Tibial nerve (tissue), 4 donors: ENCODE data around the gene ACOD1. TPM values are rescaled to one million over a fixed set of nuclear protein-coding genes. Genes with fewer than 3 reads are reported as not detected.

ENCODE experiments used
- DNase-seq, 2 donors: peaks; one replicate each; pipeline ENCODE4 v3.0.0-alpha.2; 2019; ENCODE audit warnings: low spot score in 2 of 2
- H3K27ac ChIP-seq, 4 donors: fragments of 200-600 bp; sonication (generic) in 3 of 4; one replicate each; pipeline ENCODE4 v1.5.1; 2017 to 2019; ENCODE audit warnings: mild to moderate bottlenecking in 1 of 4
- H3K27me3 ChIP-seq, 2 donors: fragments of 200-600 bp; sonication (generic) in 1 of 2; one replicate each; pipeline versions ENCODE4 v1.5.1 to v1.6.0; 2017 to 2019
- H3K36me3 ChIP-seq, 3 donors: fragments of 200-600 bp; sonication (generic); one replicate each; pipeline ENCODE4 v1.5.1; 2018 to 2019
- H3K4me1 ChIP-seq, 4 donors: fragments of 200-600 bp; sonication (generic) in 3 of 4; one replicate each; pipeline ENCODE4 v1.5.1; 2017 to 2019
- H3K4me3 ChIP-seq, 4 donors: fragments of 200-600 bp; sonication (generic) in 3 of 4; one replicate each; pipeline ENCODE4 v1.5.1; 2017 to 2019; ENCODE audit warnings: mild to moderate bottlenecking in 1 of 4, moderate library complexity in 1 of 4
- H3K9me3 ChIP-seq, 4 donors: fragments of 200-600 bp; sonication (generic) in 3 of 4; one replicate each; pipeline ENCODE4 v1.5.1; 2017 to 2019
- CTCF ChIP-seq, 5 experiments: fragments of 200-600 bp in 3 of 5; fragments of 450-650 bp in 2 of 5; sonication (generic) in 3 of 5; IDR thresholded peaks; one replicate each; pipeline ENCODE4 v1.5.1; 2016 to 2019; ENCODE audit warnings: antibody characterized with exemption in 5 of 5, mild to moderate bottlenecking in 3 of 5, moderate library complexity in 2 of 5
- EP300 ChIP-seq, 2 donors: sonication (generic); formaldehyde crosslinking; IDR thresholded peaks; one replicate each; pipeline ENCODE4 v1.6.1; 2017; ENCODE audit warnings: antibody characterized with exemption in 2 of 2, mild to moderate bottlenecking in 1 of 2
- POLR2A ChIP-seq, 2 donors: fragments of 450-650 bp; IDR thresholded peaks; one replicate each; pipeline ENCODE4 v1.6.1; 2017; ENCODE audit warnings: antibody characterized with exemption in 2 of 2, mild to moderate bottlenecking in 2 of 2, moderate library complexity in 2 of 2
- WGBS, 2 donors: methylation state at CpG; one replicate each; pipeline ENCODE4 v1.1.5; 2018; 5-methylcytosine and 5-hydroxymethylcytosine counted together
- total RNA-seq, 4 donors: library from RNA; depleted of rRNA; stranded (reverse); fragments of >200 nt; gene quantifications; one replicate each; pipeline ENCODE4 v1.1.0, GENCODE V29; 2016

The ACOD1 gene
- total RNA-seq, 4 donors from 2014 or later, result not detected

- H3K27ac ChIP-seq, result no peak overlapping the region
- no peaks in the 10 kb centered on the region for H3K36me3 ChIP-seq
- H3K27me3 ChIP-seq, result no peaks in the 10 kb centered on the region
- no peak overlapping the region for H3K4me3 ChIP-seq
- peaks cover 0 to 14% (median 4%) of the 10 kb centered on the region in 4 donors for H3K9me3 ChIP-seq
- 94% methylated on average over 1 of the region's 1 CpG for WGBS, 2 donors
- DNase-seq, result no peak
- TF ChIP-seq POLR2A (IDR thresholded peaks at IDR 0.05) (no peak), EP300 (IDR thresholded peaks at IDR 0.05) (no peak), CTCF (IDR thresholded peaks at IDR 0.05) (no peak)
- H3K4me1 ChIP-seq, result no peaks in the 10 kb centered on the region
These were observed 13.6 kb upstream of the ACOD1 start for GRCh38 chr13:76934671-76935070.

- Histone ChIP-seq H3K27ac (no peak overlapping the region), H3K4me1 (no peaks in the 10 kb centered on the region), H3K36me3 (no peaks in the 10 kb centered on the region), H3K4me3 (no peak overlapping the region), H3K9me3 (peaks cover 0 to 5% (median 0%) of the 10 kb centered on the region in 4 donors), H3K27me3 (no peaks in the 10 kb centered on the region)
- 83 to 91% methylated on average over 2 of the region's 2 CpGs for WGBS, 2 donors
- TF ChIP-seq CTCF (IDR thresholded peaks at IDR 0.05) (no peak), POLR2A (IDR thresholded peaks at IDR 0.05) (no peak), EP300 (IDR thresholded peaks at IDR 0.05) (no peak)
- DNase-seq, result no peak
These were observed 11.5 kb upstream of the ACOD1 start for GRCh38 chr13:76936763-76937162.

GRCh38 chr13:76937281-76937820 lies 11.0 kb upstream of the ACOD1 start:
- Histone ChIP-seq H3K9me3 (peaks cover 0 to 5% (median 0%) of the 10 kb centered on the region in 4 donors), H3K27ac (no peak overlapping the region), H3K4me3 (no peak overlapping the region), H3K36me3 (no peaks in the 10 kb centered on the region), H3K4me1 (no peaks in the 10 kb centered on the region), H3K27me3 (no peaks in the 10 kb centered on the region)
- DNase-seq, result no peak
- TF ChIP-seq POLR2A (IDR thresholded peaks at IDR 0.05), result no peak
- no peak for TF ChIP-seq CTCF (IDR thresholded peaks at IDR 0.05)
- TF ChIP-seq EP300 (IDR thresholded peaks at IDR 0.05), result no peak
- 48 to 67% methylated on average over 2 of the region's 2 CpGs for WGBS, 2 donors

- H3K27me3 ChIP-seq, result no peaks in the 10 kb centered on the region
- DNase-seq, result no peak
- H3K9me3 ChIP-seq, result peaks cover 0 to 5% (median 0%) of the 10 kb centered on the region in 4 donors
- no peak overlapping the region for H3K4me3 ChIP-seq
- TF ChIP-seq POLR2A (IDR thresholded peaks at IDR 0.05) (no peak), EP300 (IDR thresholded peaks at IDR 0.05) (no peak)
- no peaks in the 10 kb centered on the region for H3K4me1 ChIP-seq
- H3K27ac ChIP-seq, result no peak overlapping the region
- H3K36me3 ChIP-seq, result no peaks in the 10 kb centered on the region
- WGBS, 2 donors, result 61 to 68% methylated on average over 3 of the region's 3 CpGs
These were observed 9.1 kb upstream of the ACOD1 start for GRCh38 chr13:76939215-76939614.

- Histone ChIP-seq H3K4me1 (peaks cover 0 to 6% (median 2%) of the 10 kb centered on the region in 4 donors), H3K36me3 (no peaks in the 10 kb centered on the region), H3K27me3 (no peaks in the 10 kb centered on the region), H3K9me3 (peaks cover 0 to 9% (median 0%) of the 10 kb centered on the region in 4 donors), H3K4me3 (no peak overlapping the region), H3K27ac (no peak overlapping the region)
- 91 to 93% methylated on average over 4 of the region's 4 CpGs for WGBS, 2 donors
- DNase-seq, result no peak
- TF ChIP-seq EP300 (IDR thresholded peaks at IDR 0.05) (no peak), CTCF (IDR thresholded peaks at IDR 0.05) (no peak), POLR2A (IDR thresholded peaks at IDR 0.05) (no peak)
These were observed 5.9 kb upstream of the ACOD1 start for GRCh38 chr13:76942363-76942762.
